Measurements from ENCODE around the gene MRPL45. TPM values are rescaled to one million over a fixed set of nuclear protein-coding genes. Genes with fewer than 3 reads are reported as not detected.

MRPL45 gene
- total and polyA plus RNA-seq, 2 of the 13 experiments (the other 11 are each of a cell fraction or from before 2014, with no cell fraction given): 89.5 to 157 TPM

DNA sequence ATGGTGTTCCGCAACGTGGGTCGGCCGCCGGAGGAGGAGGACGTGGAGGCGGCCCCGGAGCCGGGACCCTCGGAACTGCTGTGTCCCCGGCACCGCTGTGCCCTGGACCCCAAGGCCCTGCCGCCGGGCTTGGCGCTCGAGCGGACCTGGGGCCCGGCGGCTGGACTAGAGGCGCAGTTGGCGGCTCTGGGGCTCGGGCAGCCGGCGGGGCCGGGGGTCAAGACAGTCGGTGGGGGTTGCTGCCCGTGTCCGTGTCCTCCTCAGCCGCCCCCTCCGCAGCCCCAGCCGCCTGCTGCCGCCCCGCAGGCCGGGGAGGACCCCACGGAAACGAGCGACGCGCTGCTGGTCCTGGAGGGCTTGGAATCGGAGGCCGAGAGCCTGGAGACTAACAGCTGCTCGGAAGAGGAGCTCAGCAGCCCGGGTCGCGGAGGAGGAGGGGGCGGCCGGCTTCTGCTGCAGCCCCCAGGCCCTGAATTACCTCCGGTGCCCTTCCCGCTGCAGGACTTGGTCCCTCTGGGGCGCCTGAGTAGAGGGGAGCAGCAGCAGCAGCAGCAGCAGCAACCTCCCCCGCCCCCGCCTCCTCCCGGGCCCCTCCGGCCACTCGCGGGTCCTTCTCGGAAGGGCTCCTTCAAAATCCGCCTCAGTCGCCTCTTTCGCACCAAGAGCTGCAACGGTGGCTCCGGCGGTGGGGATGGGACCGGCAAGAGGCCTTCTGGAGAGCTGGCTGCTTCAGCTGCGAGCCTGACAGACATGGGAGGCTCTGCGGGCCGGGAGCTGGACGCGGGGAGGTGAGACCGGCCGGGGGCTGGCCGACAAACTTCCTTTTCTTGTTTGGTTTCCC is 55.5 kb downstream of the MRPL45 start (continued):
- TF ChIP-seq, protein P1, sequence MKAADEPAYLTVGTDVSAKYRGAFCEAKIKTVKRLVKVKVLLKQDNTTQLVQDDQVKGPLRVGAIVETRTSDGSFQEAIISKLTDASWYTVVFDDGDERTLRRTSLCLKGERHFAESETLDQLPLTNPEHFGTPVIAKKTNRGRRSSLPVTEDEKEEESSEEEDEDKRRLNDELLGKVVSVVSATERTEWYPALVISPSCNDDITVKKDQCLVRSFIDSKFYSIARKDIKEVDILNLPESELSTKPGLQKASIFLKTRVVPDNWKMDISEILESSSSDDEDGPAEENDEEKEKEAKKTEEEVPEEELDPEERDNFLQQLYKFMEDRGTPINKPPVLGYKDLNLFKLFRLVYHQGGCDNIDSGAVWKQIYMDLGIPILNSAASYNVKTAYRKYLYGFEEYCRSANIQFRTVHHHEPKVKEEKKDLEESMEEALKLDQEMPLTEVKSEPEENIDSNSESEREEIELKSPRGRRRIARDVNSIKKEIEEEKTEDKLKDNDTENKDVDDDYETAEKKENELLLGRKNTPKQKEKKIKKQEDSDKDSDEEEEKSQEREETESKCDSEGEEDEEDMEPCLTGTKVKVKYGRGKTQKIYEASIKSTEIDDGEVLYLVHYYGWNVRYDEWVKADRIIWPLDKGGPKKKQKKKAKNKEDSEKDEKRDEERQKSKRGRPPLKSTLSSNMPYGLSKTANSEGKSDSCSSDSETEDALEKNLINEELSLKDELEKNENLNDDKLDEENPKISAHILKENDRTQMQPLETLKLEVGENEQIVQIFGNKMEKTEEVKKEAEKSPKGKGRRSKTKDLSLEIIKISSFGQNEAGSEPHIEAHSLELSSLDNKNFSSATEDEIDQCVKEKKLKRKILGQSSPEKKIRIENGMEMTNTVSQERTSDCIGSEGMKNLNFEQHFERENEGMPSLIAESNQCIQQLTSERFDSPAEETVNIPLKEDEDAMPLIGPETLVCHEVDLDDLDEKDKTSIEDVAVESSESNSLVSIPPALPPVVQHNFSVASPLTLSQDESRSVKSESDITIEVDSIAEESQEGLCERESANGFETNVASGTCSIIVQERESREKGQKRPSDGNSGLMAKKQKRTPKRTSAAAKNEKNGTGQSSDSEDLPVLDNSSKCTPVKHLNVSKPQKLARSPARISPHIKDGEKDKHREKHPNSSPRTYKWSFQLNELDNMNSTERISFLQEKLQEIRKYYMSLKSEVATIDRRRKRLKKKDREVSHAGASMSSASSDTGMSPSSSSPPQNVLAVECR (CRISPR knock-in tag; IDR thresholded peaks at IDR 0.05; ENCODE audit: borderline replicate concordance): peak; percentile 49
- TF ChIP-seq ZNF383 (CRISPR knock-in tag; IDR thresholded peaks at IDR 0.05; ENCODE audit: borderline replicate concordance) (peak; percentile 72; the same call in 1 of the 2 replicates), ZNF232 (CRISPR knock-in tag; IDR thresholded peaks at IDR 0.05; ENCODE audit: borderline replicate concordance) (no peak), ZZZ3 (CRISPR knock-in tag; IDR thresholded peaks at IDR 0.05; ENCODE audit: borderline replicate concordance) (0 out of 2 replicates have a peak, but pooled peaks have one; percentile 22), RBFOX2 (IDR thresholded peaks at IDR 0.05; ENCODE audit: low read depth, low read length) (0 out of 2 replicates have a peak, but pooled peaks have one; percentile 2), TAF1 (CRISPR knock-in tag; IDR thresholded peaks at IDR 0.05) (no peak; the same call in 1 of the 2 replicates), ZNF124 (CRISPR knock-in tag; IDR thresholded peaks at IDR 0.05) (no peak), SAFB2 (CRISPR knock-in tag; IDR thresholded peaks at IDR 0.05; ENCODE audit: borderline replicate concordance, low read depth) (peak; percentile 26; the same call in 1 of the 2 replicates), KMT2A (CRISPR knock-in tag; IDR thresholded peaks at IDR 0.05) (peak; percentile 55), GABPB1 (CRISPR knock-in tag; IDR thresholded peaks at IDR 0.05) (peak; percentile 53), RXRB (CRISPR knock-in tag; IDR thresholded peaks at IDR 0.05; ENCODE audit: borderline replicate concordance) (no peak), ZSCAN22 (CRISPR knock-in tag; IDR thresholded peaks at IDR 0.05) (no peak), ZNF891 (CRISPR knock-in tag; IDR thresholded peaks at IDR 0.05) (0 out of 2 replicates have a peak, but pooled peaks have one; percentile 17), ZNF776 (CRISPR knock-in tag; IDR thresholded peaks at IDR 0.05) (peak; percentile 57; the same call in 1 of the 2 replicates), SSRP1 (CRISPR knock-in tag; IDR thresholded peaks at IDR 0.05) (no peak), ZFP37 (CRISPR knock-in tag; IDR thresholded peaks at IDR 0.05; ENCODE audit: borderline replicate concordance) (no peak), ZNF746 (CRISPR knock-in tag; IDR thresholded peaks at IDR 0.05) (no peak; the same call in 1 of the 2 replicates)
- TF ChIP-seq, protein P2, sequence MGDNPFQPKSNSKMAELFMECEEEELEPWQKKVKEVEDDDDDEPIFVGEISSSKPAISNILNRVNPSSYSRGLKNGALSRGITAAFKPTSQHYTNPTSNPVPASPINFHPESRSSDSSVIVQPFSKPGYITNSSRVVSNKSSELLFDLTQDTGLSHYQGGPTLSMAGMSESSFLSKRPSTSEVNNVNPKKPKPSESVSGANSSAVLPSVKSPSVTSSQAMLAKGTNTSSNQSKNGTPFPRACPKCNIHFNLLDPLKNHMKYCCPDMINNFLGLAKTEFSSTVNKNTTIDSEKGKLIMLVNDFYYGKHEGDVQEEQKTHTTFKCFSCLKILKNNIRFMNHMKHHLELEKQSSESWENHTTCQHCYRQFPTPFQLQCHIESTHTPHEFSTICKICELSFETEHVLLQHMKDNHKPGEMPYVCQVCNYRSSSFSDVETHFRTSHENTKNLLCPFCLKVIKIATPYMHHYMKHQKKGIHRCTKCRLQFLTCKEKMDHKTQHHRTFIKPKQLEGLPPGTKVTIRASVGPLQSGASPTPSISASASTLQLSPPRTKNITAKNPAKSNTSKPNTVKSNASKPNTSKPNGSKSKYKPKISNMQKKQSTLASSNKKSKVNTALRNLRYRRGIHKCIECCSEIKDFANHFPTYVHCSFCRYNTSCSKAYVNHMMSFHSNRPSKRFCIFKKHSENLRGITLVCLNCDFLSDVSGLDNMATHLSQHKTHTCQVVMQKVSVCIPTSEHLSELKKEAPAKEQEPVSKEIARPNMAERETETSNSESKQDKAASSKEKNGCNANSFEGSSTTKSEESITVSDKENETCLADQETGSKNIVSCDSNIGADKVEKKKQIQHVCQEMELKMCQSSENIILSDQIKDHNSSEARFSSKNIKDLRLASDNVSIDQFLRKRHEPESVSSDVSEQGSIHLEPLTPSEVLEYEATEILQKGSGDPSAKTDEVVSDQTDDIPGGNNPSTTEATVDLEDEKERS (CRISPR knock-in tag; IDR thresholded peaks at IDR 0.05): no peak
- TF ChIP-seq, protein P3, sequence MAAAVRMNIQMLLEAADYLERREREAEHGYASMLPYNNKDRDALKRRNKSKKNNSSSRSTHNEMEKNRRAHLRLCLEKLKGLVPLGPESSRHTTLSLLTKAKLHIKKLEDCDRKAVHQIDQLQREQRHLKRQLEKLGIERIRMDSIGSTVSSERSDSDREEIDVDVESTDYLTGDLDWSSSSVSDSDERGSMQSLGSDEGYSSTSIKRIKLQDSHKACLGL (CRISPR knock-in tag; IDR thresholded peaks at IDR 0.05): peak; percentile 25; the same call in 1 of the 2 replicates
- TF ChIP-seq, protein P4, sequence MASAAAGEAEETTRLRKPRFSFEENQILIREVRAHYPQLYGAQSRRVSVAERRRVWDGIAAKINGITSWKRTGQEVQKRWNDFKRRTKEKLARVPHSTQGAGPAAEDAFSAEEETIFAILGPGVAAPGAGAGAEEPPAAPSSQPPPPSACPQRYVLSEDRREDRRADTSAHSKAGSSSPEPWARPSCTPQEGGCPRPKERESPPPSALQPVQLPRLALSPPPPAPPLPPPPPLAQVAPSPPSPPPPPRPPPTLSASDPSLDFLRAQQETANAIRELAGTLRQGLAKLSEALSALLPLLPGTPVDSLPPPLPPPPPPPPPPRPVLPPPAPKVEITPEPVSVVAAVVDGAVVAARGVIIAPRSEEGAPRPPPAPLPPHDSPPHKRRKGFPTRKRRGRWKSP (CRISPR knock-in tag; IDR thresholded peaks at IDR 0.05): 0 out of 2 replicates have a peak, but pooled peaks have one; percentile 37
